ENCODE data around the gene HES5. TPM values are rescaled to one million over a fixed set of nuclear protein-coding genes. Genes with fewer than 3 reads are reported as not detected.

HES5 gene
- total and polyA plus RNA-seq, 2 donors (not counting 1 experiment from before 2014, with no cell fraction given): not detected

- Histone ChIP-seq H2AFZ (ENCODE audit: low read length) (no peak overlapping the region), H3K4me3 (replicated peaks in 1 of 4; ENCODE audit: control extremely low read depth in 1 of 4, insufficient read depth in 1 of 4, low read depth in 3 of 4, low read length in 4 of 4) (no peak overlapping the region), H3K4me2 (ENCODE audit: extremely low read depth, insufficient read depth, low read length) (no peak overlapping the region), H3K27ac (ENCODE audit: insufficient read depth, low read length) (no peak overlapping the region), H3K27me3 (ENCODE audit: control insufficient read depth, insufficient read depth, low read length) (no peaks in the 10 kb centered on the region), H3K9me3 (ENCODE audit: control insufficient read depth, insufficient read depth, low read depth, low read length) (no peaks in the 10 kb centered on the region), H3K4me1 (ENCODE audit: control insufficient read depth, extremely low read depth, insufficient read depth, low read length) (no peaks in the 10 kb centered on the region), H3K9ac (ENCODE audit: insufficient read depth, low read length) (no peak overlapping the region), H3K79me2 (ENCODE audit: control insufficient read depth, insufficient read depth, low read length) (no peaks in the 10 kb centered on the region), H4K20me1 (ENCODE audit: control insufficient read depth, extremely low read depth, insufficient read depth, low read length) (no peaks in the 10 kb centered on the region), H3K36me3 (ENCODE audit: control insufficient read depth, insufficient read depth, low read length) (peaks cover 35% of the 10 kb centered on the region)
- DNase-seq (ENCODE audit: low read depth in 2 of 2): no peak
- TF ChIP-seq EZH2 (IDR thresholded peaks at IDR 0.05; ENCODE audit: low read length, missing control alignments): no peak
- TF ChIP-seq CTCF (conservative IDR thresholded peaks at IDR 0.05 in 1 of 2, IDR thresholded peaks at IDR 0.05 in 1 of 2; ENCODE audit: low read depth in 1 of 2, low read length in 2 of 2): no peak
These were observed 13.9 kb downstream of the HES5 start for GRCh38 chr1:2516124-2516523.

- Histone ChIP-seq H2AFZ (ENCODE audit: low read length) (no peak overlapping the region), H3K9me3 (ENCODE audit: control insufficient read depth, insufficient read depth, low read depth, low read length) (no peaks in the 10 kb centered on the region), H3K27me3 (ENCODE audit: control insufficient read depth, insufficient read depth, low read length) (no peaks in the 10 kb centered on the region), H3K79me2 (ENCODE audit: control insufficient read depth, insufficient read depth, low read length) (no peaks in the 10 kb centered on the region), H3K4me1 (ENCODE audit: control insufficient read depth, extremely low read depth, insufficient read depth, low read length) (no peaks in the 10 kb centered on the region), H3K27ac (ENCODE audit: insufficient read depth, low read length) (no peak overlapping the region), H3K4me2 (ENCODE audit: extremely low read depth, insufficient read depth, low read length) (no peak overlapping the region), H4K20me1 (ENCODE audit: control insufficient read depth, extremely low read depth, insufficient read depth, low read length) (no peaks in the 10 kb centered on the region), H3K36me3 (ENCODE audit: control insufficient read depth, insufficient read depth, low read length) (peaks cover 34% of the 10 kb centered on the region), H3K4me3 (replicated peaks in 1 of 4; ENCODE audit: control extremely low read depth in 1 of 4, insufficient read depth in 1 of 4, low read depth in 3 of 4, low read length in 4 of 4) (no peak overlapping the region), H3K9ac (ENCODE audit: insufficient read depth, low read length) (no peak overlapping the region)
- TF ChIP-seq CTCF (conservative IDR thresholded peaks at IDR 0.05 in 1 of 2, IDR thresholded peaks at IDR 0.05 in 1 of 2; ENCODE audit: low read depth in 1 of 2, low read length in 2 of 2): no peak
- no peak for TF ChIP-seq EZH2 (IDR thresholded peaks at IDR 0.05; ENCODE audit: low read length, missing control alignments)
- no peak for DNase-seq (ENCODE audit: low read depth in 2 of 2)
These were observed 14.3 kb downstream of the HES5 start for GRCh38 chr1:2515763-2516080.

- Histone ChIP-seq H3K4me1 (ENCODE audit: control insufficient read depth, extremely low read depth, insufficient read depth, low read length) (no peaks in the 10 kb centered on the region), H3K36me3 (ENCODE audit: control insufficient read depth, insufficient read depth, low read length) (peaks cover 31% of the 10 kb centered on the region), H4K20me1 (ENCODE audit: control insufficient read depth, extremely low read depth, insufficient read depth, low read length) (no peaks in the 10 kb centered on the region), H3K79me2 (ENCODE audit: control insufficient read depth, insufficient read depth, low read length) (no peaks in the 10 kb centered on the region), H3K4me2 (ENCODE audit: extremely low read depth, insufficient read depth, low read length) (no peak overlapping the region), H3K27ac (ENCODE audit: insufficient read depth, low read length) (no peak overlapping the region), H3K9ac (ENCODE audit: insufficient read depth, low read length) (no peak overlapping the region), H3K9me3 (ENCODE audit: control insufficient read depth, insufficient read depth, low read depth, low read length) (no peaks in the 10 kb centered on the region), H2AFZ (ENCODE audit: low read length) (no peak overlapping the region), H3K27me3 (ENCODE audit: control insufficient read depth, insufficient read depth, low read length) (no peaks in the 10 kb centered on the region), H3K4me3 (replicated peaks in 1 of 4; ENCODE audit: control extremely low read depth in 1 of 4, insufficient read depth in 1 of 4, low read depth in 3 of 4, low read length in 4 of 4) (no peak overlapping the region)
- no peak for DNase-seq (ENCODE audit: low read depth in 2 of 2)
- TF ChIP-seq EZH2 (IDR thresholded peaks at IDR 0.05; ENCODE audit: low read length, missing control alignments) (no peak), CTCF (conservative IDR thresholded peaks at IDR 0.05 in 1 of 2, IDR thresholded peaks at IDR 0.05 in 1 of 2; ENCODE audit: low read depth in 1 of 2, low read length in 2 of 2) (no peak)
These were observed 14.9 kb downstream of the HES5 start for GRCh38 chr1:2514863-2515762.

Measured in fibroblast of lung (primary cell).